ENCODE data around the gene CYP11A1.
"Not testable (repeated sequence)": the region's sequence is repeated elsewhere in the genome, so short reads cannot be mapped to it uniquely, and the experiment has no call there.

Gene CYP11A1

DNA sequence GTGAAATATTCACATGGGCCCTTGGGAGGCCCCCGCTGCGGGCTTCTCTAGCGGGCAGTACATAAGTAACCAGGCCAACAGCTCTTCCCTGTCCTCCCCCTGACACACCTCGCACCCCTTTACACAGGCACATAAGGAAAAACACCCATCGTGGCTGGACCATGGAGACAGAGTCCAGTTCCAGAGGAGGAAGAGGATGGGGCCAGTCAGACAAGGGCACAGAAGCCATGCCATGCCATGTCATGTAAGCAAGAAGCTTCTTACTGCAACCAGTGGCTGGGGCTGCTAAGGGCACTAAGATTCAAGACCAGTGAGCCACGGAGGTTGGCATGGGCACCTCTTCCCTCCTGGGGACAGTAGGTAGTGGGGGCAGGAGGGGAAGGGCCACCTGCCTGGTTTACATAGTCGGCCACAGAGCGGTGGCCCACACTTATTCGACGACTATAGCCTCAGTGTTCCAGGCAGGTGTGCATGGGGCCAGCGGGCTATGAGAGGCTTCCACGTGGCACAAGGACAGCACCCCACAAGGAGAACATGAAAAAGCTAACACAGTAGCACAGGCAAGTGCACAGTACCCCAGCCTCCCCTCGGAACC, 5.7 kb upstream of the CYP11A1 start:
- no peak for DNase-seq

DNA sequence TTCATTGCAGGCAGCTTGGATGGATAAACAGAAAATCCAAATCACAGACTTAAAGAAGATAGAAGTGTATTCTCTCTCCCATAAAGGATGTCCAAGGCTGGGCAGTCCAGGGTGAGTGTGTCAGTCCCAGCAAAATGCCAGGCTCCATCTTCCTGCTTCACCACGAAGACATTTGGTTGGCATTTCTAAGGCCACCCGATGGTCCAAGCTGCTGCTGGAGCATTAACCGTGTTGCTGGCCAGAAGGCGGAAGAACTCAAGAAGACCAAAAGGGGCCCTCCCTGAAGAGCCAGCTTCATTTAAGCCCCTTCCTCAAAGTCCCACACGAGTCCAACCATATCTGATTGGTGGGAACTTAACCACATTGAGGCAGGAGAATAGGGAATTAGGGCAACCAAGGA, 3.0 kb upstream of the CYP11A1 start:
- no peak for DNase-seq

DNA sequence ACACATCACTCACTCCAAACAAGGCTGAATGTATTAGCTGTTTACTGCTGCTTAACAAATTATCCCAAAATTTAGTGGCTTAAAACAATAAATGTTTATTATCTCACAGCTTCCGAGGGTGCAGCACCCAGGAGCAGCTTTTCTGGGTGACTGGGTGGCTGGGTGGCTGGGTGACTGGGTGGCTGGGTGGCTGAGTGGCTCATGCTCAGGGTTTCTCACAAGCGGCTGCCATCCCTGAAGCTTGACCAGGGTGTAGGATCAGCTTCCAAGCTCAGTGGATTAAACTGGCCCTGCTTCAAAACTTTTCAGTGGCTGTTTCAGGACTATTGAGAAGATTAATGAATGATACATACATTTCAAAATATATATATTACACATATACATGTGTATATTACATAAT, 2.3 kb upstream of the CYP11A1 start:
- no peak for DNase-seq

DNA sequence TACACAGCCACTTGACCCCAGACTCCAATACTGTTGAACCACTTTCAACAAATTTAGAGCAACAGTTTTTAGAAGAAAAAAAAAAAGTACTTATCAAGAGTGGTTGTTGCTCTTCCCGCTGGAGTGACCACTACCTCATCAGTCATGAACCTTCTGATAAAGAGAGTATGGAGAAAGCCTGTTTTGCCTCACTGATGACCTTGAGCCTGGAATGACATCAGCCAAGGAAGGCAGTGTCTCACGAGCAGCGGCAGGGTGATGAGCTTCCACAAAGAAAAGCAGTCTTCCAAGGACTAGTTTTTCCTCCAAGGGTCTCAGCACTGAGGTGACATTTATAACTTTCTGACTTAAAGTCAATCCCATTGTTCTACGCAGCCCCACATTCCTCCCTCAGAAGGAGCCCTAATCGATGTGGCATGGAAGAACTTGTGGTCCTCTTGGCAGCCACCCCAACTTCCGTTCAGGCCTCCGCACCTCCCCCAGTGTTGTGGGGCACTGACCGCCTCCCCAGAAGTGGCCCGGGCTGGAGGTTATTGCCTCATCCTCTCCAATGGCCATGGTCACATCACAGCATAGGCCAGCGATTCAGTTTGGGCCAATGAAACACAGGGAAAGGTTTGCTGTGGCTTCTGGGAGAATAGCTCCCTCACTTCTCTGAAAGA, 1.8 kb upstream of the CYP11A1 start:
- DNase-seq = no peak

DNA sequence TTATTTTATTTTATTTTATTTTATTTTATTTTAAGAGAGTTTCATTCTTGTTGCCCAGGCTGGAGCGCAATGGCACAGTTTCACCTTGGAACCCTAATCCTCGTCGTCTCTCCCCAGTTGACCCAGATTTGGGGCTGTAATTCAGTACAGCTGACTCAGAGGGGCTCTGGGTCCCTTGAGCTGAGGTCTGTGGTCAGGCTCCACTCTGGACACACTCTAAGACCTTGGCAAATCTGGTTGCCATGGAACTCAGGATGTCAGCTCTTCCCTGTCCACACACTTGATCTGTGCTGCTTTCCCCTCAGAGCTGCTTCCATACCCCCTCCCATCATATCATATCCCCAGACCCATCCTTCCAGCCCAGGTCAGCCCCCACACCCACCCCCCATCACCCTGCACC, 675 bp upstream of the CYP11A1 start:
- no peak for DNase-seq

DNA sequence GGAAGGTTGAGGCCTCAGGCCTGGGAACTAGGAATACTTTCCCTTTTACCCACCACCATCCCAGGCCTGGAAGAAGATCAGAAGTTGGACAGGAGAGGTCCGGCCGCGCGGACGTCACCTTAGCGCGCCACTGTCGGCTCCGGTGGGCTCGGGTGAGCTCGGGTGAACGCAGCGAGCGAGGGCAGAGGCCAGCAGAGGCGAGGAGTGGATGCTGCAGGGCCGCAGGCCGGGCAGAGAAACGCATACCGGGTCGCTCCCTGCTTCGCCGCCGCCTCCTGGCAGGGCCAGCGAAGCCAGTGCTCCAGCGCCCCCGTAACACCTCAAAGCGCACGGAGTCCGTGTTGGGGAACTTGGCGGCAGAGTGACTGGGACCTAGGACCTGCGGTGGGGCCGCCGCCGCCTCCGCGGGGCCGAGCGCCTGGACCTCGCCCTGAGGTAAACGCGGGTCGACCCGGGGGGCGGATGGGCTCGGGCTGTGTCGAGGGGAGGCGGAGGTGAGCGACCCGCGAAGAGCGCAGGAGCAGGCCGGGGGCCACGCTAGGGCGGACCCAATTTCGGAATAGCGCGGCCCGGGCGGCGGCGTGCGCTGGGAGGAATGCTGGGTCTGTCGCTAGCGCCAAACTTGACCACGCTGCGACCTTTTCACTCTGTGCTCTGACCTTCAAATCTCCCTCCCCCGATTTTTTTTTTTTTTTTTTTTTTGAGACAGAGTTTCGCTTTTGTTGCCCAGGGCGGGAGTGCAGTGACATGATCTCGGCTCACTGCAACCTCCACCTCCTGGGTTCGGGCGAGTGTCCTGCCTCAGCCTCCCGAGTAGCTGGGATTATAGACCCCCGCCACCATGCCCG, 1.6 kb downstream of the CYP11A1 start:
- DNase-seq = no peak

DNA sequence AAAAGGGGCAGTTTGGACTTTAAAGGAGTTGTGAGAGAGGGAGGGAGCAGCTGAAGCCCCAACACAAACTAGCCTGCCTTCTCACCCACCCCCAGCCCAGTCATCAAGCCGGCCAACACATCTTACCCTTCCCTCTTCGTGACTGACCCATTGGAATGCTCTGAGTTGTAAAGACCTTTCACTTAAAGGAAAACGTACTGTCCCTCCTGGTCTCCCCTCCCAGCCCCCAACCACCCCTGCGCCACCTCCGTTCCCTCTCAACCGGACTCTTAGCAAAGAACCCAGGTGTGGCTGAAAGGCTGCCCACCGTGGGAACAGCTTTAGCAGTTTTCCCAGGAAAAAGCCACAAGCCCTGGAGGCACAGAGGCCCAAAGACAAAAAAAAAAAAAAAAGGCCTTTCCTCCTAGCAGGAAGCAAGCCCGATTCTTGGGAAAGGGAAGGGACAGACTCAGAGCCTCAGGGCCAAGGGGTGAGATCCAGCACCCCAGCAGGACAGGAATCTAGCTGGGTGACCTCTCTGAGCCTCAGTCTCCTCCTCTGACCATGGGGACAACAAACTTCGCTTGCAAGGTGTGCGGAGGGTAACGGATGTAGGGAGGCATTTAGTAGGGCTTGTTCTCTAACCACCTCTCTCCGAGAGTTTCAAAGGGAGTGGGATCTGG, 2.4 kb downstream of the CYP11A1 start:
- no peak for DNase-seq

DNA sequence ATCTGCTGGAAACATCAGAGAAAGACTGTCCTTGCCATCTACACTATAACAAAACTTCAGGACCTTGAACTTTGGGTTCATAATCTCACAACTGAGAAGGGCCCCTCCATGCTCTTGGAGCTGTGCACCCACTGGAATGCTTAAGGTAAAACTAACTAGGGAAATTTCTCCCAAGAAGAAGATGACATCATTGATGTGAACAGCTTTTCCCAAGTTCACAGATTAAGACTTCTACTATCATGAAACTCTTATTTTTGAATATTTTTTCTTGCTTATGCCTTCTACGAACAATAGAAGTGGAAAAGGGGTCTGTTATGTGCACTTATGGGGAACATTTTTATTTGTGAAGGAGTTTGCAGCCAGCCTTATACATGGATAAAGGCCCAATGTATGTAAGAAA, 5.0 kb downstream of the CYP11A1 start:
- DNase-seq = no peak

DNA sequence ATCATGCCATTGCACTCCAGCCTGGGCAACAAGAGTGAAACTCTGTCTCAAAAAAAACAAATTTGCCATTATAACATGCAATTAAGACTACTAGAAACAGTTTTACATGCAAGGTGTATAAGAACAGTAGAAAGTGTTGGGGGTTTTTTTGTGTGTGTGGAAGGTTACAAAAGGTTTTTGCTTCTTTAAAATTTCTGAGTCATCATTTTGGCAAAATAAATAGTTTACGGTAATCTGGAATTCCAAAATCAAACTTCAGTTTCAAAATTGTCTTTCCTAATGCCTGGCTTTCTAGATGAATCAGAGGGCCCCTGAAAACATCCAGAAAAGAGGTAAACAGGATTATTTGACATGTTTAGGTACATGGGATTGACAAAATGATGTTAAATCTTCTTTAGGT, 6.6 kb downstream of the CYP11A1 start:
- not testable (repeated sequence) for DNase-seq

DNA sequence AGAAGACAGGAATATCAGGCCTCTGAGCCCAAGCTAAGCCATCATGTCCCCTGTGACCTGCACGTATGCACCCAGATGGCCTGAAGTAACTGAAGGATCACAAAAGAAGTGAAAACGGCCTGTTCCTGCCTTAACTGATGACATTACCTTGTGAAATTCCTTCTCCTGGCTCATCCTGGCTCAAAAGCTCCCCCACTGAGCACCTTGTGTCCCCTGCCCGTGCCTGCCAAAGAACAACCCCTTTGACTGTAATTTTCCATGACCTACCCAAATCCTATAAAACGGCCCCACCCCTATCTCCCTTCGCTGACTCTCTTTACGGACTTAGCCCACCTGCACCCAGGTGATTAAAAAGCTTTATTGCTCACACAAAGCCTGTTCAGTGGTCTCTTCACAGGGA, 8.1 kb downstream of the CYP11A1 start:
- not testable (repeated sequence) for DNase-seq

DNA sequence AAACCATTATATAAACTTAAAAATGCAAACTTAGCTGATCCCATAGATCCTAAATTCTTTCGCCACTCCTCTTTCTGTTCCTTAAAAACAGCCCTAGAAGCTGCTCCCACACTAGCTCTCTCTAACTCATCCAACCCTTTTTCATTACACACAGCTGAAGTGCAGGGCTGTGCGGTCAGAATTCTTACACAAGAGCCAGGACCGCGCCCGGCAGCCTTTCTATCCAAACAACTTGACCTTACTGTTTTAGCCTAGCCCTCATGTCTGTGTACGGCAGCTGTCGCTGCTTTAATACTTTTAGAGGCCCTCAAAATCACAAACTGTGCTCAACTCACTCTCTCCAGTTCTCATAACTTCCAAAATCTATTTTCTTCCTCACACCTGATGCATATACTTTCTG, 9.9 kb downstream of the CYP11A1 start:
- DNase-seq = not testable (repeated sequence)

DNA sequence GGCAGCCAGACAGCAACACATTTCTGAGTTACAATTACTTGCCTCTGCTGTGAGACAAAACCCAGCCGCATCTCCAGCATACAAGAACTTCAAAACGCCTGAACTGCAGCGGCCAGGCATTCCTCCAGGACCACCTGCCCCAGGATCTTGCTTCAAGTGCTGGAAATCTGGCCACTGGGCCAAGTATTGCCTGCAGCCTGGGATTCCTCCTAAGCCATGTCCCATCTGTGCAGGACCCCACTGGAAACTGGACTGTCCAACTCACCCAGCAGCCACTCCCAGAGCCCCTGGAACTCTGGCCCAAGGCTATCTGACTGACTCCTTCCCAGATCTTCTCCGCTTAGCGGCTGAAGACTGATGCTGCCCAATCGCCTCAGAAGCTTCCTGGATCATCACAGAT, 11.4 kb downstream of the CYP11A1 start:
- not testable (repeated sequence) for DNase-seq

DNA sequence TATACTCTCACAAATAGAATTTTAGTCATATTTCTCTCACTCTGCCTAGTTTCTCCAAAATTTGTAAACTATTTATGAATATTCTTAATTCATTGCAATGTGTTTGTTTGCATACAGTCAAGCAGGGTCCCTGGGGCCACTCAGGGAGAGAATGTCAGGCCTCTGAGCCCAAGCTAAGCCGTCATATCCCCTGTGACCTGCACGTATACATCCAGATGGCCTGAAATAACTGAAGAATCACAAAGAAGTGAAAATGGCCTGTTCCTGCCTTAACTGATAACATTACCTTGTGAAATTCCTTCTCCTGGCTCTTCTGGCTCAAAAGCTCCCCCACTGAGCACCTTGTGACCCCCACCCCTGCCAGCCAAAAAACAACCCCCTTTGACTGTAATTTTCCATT, 13.5 kb downstream of the CYP11A1 start:
- not testable (repeated sequence) for DNase-seq

DNA sequence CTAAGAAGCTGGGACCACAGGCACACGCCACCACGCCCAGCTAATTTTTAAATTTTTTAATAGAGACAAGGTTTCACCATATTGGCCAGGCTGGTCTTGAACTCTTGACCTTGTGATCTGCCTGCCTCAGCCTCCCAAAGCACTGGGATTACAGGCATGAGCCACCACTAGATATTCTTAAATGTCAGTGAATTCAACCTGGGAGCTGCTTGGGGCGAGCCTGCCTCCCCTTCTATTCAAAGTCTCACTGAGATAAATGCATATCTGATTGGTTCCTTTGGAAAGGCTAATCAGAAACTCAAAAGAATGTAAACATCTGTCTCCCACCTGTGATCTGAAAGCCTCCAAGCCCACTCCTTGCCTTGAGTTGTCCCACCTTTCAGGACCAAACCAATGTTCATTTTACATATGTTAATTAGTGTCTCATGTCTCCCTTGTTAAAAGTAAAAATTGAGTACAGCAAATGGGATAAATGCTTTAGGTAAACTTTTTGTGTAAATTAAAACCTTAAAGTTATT, 15.0 kb downstream of the CYP11A1 start:
- no peak for DNase-seq

DNA sequence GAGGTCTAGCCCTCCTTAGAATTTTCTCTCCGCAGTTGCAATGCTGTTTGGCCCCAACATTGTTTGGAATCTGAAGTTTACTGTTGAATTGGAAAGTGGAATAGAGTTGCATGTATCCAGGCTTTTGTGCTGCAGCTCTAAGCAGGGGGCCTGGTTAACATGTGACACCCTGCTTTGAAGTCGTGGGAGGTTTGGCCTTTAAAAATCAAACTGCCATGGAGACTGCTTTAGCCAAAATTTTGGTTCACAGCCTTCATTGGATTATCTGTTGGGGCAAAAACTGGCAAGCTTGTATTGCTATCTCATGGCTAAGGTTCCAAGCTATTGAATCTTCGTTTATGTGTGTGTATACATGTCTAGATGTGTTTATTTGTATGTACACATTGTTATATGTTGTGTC, 15.8 kb downstream of the CYP11A1 start:
- DNase-seq = no peak

DNA sequence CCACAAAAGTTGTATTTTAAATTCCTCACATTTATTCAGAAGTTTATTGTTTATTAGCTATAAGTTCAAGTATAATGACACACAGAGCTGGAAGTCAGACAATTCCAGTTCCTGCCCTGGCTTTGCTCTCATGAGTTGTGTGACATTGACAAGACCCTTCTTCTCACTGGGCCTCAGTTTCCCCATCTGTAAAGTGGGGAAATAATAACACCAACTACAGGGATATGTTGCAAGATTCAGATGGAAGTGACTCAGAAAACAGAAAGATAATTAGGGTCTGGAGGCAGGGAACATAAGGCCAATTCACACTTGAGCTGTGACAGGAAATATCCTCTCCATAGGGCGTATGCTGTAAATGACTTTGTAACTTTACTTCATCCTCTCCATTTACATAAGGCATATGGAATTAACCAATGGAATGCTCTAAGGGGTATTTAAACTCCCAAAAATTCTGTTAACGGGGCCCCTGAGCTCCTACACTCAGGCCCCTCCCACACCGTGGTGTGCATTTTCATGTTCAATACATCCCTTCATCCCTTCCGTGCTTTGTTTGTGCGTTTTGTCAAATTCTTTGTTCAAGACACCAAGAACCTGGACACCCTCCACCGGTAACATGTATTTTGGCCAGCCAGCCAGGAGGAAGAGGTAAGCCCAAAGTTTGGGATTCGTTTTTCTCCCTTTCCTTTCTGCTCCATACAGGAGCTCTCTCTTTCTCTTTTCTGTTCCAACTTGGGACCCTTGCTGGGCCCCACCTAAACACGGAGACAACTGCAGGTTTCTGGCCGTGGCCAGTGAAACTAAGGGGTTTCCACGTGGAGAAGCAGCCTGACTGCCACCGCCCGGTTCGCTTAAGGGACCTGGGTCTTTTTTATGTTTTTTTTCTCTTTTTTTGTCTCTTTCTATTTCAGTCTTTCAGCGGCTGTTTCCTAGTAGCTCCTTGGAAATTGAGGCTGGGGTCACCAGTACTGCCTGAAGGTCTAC, 16.9 kb downstream of the CYP11A1 start:
- no peak for DNase-seq

DNA sequence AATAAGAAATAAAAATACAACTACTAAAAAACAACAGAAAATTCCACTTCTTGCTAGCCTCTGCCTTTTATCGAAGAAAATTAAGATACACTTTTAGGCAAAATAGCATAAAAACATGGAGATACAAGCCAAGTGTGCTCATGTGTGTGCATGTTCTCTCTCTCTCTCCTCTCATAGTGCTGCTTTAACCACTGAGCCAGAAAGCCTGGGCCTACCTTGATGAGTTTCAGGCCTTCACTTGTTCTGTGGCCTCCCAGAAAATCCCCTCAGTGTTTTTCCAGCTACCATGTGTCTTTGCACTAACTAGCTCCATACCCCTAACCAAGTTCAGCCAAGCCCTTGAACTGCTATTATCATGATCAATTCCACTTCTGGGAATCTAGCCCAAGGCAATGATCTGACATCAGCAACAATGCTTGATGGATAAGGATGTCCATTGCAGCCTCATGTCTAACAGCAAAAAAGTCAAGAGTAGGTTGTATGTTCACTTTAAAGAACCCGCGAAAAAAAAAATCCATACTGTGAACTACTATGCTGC, 18.1 kb downstream of the CYP11A1 start:
- DNase-seq = no peak

DNA sequence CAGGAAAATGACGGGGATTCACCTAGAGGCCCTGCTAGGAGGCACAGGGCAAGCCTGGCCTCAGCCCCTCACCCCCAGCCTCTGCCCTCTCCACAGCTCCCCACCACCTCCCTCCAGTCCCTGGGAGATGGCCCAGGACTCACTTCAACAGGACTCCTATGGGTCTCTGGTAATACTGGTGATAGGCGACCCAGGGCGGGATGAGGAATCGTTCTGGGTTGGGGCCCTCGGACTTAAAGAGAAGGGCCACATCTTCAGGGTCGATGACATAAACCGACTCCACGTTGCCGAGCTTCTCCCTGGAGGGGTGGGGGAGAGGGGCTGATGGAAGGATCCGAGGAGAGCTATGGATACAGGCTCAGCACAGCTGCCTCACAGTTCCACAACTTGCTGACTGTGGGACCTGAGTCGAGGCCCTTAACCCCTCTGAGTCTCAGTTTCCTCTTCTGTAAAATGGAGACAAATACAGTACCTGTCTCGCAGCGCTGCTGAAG, 19.6 kb downstream of the CYP11A1 start:
- DNase-seq = no peak

DNA sequence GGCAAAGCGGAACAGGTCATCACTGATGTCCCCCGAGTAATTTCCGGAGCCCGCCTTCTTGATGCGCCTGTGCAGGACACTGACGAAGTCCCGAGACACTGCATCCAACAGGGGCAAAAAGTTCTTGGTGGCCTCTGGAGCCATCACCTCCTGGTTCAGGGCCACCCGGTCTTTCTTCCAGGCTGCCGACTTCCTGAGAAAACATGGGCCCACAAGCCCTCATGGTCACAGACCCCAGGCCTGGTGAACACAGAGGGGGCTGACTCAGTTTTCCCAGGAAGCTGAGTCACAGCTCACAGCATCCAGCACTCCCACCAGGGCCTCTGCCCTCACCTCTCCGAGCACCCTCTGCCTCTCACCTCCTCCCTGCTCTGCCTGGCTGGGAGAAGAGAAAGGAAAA, 22.4 kb downstream of the CYP11A1 start:
- DNase-seq = no peak

DNA sequence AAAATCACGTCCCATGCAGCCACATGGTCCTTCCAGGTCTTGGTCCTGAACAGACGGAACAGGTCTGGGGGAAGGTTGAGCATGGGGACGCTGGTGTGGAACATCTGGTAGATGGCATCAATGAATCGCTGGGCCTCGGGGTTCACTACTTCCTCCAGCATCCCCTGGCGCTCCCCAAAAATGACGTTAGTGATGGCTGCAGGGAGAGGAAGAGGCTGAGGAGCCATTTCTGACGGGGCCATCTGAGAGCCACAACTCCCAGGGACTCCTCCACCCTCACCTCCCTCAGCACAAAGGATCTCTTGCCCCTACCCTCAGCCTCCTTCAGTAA, 23.7 kb downstream of the CYP11A1 start:
- DNase-seq = no peak

DNA sequence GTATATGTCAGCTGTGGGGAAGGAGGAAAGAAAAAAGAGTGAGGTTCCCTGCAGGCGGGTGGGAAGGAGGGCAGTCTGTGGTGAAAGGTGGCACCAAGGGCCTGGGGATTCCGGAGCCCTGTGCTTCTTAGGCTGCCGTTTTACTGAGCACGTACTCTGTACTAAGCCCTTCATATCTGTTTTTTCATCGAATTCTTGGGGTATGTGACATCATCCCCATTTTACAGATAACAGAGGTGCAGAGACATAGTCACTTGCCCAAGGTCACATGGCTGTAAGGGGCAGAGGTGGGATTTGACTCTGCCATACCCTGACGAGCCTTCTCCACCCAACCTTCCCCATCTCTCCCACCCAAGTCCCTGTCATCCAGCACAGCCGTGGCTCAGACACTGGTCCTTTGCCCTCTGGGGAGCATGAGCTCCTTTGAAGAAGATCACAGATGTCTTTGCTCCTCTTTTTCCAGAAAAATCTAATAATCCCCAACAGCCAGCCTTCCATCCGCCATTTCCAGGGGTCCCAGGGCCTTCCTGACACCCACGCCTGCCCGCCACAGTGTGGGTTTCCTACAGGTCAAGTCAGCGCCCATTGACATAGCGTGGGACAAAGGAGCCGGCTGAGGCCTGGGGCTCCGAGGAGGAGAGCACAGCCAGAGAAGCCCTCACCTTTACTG, 24.2 kb downstream of the CYP11A1 start:
- no peak for DNase-seq
